A549 treated with CpdA at 1 μM for 4 hours (cell line): ENCODE measurements around the gene PRR15L. TPM values are rescaled to one million over a fixed set of nuclear protein-coding genes. Genes with fewer than 3 reads are reported as not detected.

ENCODE experiments used
- total RNA-seq: library from RNA; stranded (reverse); fragments of 200-300 nt; extraction: Qiagen RNA extraction; gene quantifications from 5 replicates; pipeline ENCODE4 v1.2.3, GENCODE V29; 2022; ENCODE audit warnings: low read depth

The PRR15L gene, protein sequence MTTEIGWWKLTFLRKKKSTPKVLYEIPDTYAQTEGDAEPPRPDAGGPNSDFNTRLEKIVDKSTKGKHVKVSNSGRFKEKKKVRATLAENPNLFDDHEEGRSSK
- total RNA-seq, result 0.08 to 0.20 TPM (median 0.15 TPM) in 4 of 5 replicates, not detected in the other

DNA sequence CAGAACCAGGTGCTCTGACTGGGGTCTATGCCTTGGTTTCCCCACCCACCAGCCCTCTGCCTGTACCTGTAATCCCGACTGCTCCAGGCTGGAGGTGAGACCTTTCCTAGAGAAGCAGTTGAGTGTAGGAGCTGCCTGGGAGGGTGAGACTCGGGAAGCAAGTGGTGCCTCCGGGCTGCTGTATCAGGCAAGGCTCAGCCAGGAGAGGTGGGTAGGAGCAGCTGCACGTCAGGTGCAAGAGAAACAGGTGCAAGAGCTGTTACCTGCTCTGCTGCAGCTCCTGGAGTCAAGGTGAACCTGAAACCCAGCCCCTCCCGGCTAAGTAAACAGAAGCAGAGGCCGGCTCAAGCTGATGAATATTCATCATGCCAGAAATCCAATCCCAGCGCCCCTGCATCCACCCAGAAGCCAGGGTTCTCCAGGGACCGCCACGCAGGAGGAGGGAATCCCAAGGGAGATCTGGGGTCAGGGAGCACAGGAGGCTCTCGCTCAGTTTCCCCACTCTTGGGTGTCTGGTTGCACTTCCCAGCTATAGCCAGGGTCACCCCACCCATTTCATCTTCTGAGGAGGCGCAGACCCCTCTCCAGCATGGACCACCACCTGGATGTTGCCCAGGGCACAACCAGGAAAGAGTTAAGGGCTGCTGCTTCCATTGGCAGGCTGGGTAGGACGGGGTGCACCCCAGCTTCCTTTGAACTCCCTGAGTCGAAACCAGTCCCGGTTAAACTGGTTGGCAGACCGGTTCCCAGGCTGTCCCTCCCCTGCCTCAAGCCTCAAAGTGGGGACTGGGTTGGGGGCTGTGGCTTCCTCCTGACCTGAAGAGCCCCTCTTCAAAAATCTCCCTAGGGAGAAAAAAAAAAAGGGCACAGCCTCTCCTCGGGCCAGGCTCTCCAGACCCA, at the start of gene PRR15L:
TSS of gene PRR15L (minus strand) at position 293 of the 900 bp plus-strand sequence. CDS start 4,649 bp downstream, outside the sequence.

DNA sequence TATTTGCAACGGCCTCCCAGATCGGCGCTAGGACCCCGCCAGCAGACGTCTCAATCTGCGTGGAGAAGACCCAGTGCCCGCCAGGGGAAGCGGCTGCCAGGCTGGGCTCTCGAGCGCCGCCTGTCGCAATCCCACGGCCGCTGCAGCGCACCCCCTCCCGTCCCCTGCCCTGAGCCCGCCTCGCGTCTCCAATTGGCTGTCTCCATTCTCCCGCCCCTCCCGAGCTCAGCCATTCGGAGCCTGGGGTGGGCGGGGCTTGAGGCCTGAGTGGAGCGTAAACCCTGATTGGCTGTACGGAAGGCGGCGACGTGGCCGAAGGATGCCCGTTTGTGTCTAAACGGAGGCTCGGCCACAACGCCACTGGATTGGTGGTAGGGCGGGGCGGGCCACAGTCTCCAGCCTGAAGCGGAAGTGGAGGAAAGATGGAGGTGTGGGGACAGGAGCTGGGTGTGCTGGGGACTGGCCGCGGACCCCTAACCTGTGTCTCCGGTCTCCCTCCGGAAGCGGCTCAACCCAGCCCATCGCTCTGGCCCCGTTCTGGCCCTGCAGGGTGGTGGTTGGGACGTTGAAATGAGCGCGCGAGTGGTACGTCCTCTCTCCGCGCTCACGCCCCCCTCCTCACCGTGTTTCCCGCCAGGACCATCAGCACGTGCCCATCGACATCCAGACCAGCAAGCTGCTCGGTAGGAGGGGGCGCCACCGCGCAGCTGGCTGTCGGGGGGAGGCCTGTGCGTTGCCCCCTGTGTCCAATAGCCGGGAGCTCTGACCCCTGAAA, 13.2 kb upstream of the PRR15L start, which contains the start of gene CDK5RAP3:
TSS of gene CDK5RAP3 (plus strand) at position 389 of the 775 bp plus-strand sequence. CDS start at position 423, 34 bp downstream.

DNA sequence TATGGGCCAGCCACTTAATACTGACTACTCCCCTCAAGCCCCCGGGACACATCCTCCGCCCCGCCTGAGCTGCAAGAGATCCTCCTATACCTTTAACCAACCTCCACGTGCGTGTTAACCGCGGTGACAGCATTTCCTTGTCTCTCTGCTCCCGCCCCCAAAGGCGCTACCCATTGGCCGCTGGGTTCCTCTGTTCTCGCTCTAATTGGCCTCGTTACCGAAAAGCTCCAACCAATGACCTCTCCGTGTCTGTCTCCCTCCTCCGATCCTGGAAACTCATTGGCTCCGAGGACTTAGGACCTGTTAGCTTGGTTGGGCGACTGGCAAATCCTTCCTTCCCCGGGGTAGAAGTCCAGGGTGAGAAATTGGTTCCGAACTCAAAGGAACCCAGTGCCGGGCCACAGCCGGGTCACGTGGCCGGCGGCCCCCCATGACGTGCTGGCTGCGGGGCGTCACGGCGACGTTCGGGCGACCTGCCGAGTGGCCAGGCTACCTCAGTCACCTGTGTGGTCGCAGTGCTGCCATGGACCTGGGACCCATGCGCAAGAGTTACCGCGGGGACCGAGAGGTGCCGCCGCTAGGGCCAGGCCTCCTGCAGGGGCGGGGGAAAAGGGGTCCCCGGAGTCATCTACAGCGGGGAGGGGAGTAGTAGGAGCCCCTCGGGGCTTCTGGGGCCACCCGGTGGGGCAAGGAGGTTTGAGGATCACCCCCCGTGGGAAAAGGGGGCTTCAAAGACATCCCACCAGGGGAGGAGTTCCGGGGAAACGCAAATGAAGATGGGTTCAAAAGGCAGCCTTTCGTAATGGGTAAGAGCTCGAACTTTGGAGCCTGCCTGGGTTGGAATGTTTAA, 16.2 kb downstream of the PRR15L start, which contains the start of gene PNPO:
TSS of gene PNPO (plus strand) at position 326 of the 850 bp plus-strand sequence. CDS start at position 431, 105 bp downstream.

Other genes with a start within 250 kb of the PRR15L start
- 0.05 to 0.07 TPM (median 0.07 TPM) in 4 of 5 replicates, not detected in the other for gene TBX21, start 224.6 kb downstream of the PRR15L start, total RNA-seq
- 7.2 to 9.4 TPM (median 8.9 TPM) in 5 replicates for gene OSBPL7, start 136.1 kb downstream of the PRR15L start, total RNA-seq
- 87.6 to 113 TPM (median 96.3 TPM) in 5 replicates for gene MRPL10, start 126.3 kb downstream of the PRR15L start, total RNA-seq
- gene LRRC46, start 126.2 kb downstream of the PRR15L start, total RNA-seq, result 2.7 to 4.1 TPM (median 3.6 TPM) in 5 replicates
- 30.1 to 39.1 TPM (median 34.5 TPM) in 5 replicates for gene SCRN2, start 116.6 kb downstream of the PRR15L start, total RNA-seq
- gene SP6, start 106.7 kb downstream of the PRR15L start, total RNA-seq, result 2.6 to 3.0 TPM (median 2.8 TPM) in 5 replicates
- gene SP2, start 61.6 kb downstream of the PRR15L start, total RNA-seq, result 15.8 to 17.2 TPM (median 16.7 TPM) in 5 replicates
- 20.8 to 23.3 TPM (median 21.6 TPM) in 5 replicates for gene PNPO, start 16.3 kb downstream of the PRR15L start, total RNA-seq
- 104 to 121 TPM (median 107 TPM) in 5 replicates for gene CDK5RAP3, start 13.2 kb upstream of the PRR15L start, total RNA-seq
- 14.9 to 18.9 TPM (median 17.5 TPM) in 5 replicates for gene COPZ2, start 79.9 kb upstream of the PRR15L start, total RNA-seq
- gene NFE2L1, start 90.5 kb upstream of the PRR15L start, total RNA-seq, result 103 to 115 TPM (median 110 TPM) in 5 replicates
- 86.2 to 112 TPM (median 90.0 TPM) in 5 replicates for gene CBX1, start 143.6 kb upstream of the PRR15L start, total RNA-seq
- gene SNX11, start 149.9 kb upstream of the PRR15L start, total RNA-seq, result 26.9 to 29.2 TPM (median 27.5 TPM) in 5 replicates